ENCODE results near the gene NTM.
A peak's percentile ranks its signal among the peaks of the same experiment; 100 is the strongest.

NTM gene

GRCh38 chr11:131425285-131425684, 54.9 kb downstream of the NTM start:
- H3K27ac ChIP-seq (replicated peaks) = no peak overlapping the region
- H3K27me3 ChIP-seq (ENCODE audit: insufficient read depth, poor library complexity, severe bottlenecking) = no peaks in the 10 kb centered on the region
- no peak for TF ChIP-seq POLR2AphosphoS5 (IDR thresholded peaks at IDR 0.05; ENCODE audit: low read depth)
- TF ChIP-seq, protein P1, sequence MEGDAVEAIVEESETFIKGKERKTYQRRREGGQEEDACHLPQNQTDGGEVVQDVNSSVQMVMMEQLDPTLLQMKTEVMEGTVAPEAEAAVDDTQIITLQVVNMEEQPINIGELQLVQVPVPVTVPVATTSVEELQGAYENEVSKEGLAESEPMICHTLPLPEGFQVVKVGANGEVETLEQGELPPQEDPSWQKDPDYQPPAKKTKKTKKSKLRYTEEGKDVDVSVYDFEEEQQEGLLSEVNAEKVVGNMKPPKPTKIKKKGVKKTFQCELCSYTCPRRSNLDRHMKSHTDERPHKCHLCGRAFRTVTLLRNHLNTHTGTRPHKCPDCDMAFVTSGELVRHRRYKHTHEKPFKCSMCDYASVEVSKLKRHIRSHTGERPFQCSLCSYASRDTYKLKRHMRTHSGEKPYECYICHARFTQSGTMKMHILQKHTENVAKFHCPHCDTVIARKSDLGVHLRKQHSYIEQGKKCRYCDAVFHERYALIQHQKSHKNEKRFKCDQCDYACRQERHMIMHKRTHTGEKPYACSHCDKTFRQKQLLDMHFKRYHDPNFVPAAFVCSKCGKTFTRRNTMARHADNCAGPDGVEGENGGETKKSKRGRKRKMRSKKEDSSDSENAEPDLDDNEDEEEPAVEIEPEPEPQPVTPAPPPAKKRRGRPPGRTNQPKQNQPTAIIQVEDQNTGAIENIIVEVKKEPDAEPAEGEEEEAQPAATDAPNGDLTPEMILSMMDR (IDR thresholded peaks at IDR 0.05; ENCODE audit: insufficient read depth, low read length) = no peak
- DNase-seq (ENCODE audit: low read depth in 1 of 2, low spot score in 1 of 2) = no peak
- no peak overlapping the region for H3K4me3 ChIP-seq (replicated peaks; ENCODE audit: insufficient read depth, low read length)

GRCh38 chr11:131428853-131429252, 58.4 kb downstream of the NTM start:
- Histone ChIP-seq H3K4me3 (replicated peaks; ENCODE audit: insufficient read depth, low read length) (no peak overlapping the region), H3K27ac (replicated peaks) (no peak overlapping the region), H3K27me3 (ENCODE audit: insufficient read depth, poor library complexity, severe bottlenecking) (no peaks in the 10 kb centered on the region)
- TF ChIP-seq, protein P1 (IDR thresholded peaks at IDR 0.05; ENCODE audit: insufficient read depth, low read length) = no peak
- TF ChIP-seq, protein P2, sequence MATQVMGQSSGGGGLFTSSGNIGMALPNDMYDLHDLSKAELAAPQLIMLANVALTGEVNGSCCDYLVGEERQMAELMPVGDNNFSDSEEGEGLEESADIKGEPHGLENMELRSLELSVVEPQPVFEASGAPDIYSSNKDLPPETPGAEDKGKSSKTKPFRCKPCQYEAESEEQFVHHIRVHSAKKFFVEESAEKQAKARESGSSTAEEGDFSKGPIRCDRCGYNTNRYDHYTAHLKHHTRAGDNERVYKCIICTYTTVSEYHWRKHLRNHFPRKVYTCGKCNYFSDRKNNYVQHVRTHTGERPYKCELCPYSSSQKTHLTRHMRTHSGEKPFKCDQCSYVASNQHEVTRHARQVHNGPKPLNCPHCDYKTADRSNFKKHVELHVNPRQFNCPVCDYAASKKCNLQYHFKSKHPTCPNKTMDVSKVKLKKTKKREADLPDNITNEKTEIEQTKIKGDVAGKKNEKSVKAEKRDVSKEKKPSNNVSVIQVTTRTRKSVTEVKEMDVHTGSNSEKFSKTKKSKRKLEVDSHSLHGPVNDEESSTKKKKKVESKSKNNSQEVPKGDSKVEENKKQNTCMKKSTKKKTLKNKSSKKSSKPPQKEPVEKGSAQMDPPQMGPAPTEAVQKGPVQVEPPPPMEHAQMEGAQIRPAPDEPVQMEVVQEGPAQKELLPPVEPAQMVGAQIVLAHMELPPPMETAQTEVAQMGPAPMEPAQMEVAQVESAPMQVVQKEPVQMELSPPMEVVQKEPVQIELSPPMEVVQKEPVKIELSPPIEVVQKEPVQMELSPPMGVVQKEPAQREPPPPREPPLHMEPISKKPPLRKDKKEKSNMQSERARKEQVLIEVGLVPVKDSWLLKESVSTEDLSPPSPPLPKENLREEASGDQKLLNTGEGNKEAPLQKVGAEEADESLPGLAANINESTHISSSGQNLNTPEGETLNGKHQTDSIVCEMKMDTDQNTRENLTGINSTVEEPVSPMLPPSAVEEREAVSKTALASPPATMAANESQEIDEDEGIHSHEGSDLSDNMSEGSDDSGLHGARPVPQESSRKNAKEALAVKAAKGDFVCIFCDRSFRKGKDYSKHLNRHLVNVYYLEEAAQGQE (IDR thresholded peaks at IDR 0.05; ENCODE audit: insufficient replicate concordance, low read depth) = no peak
- TF ChIP-seq GABPA (IDR thresholded peaks at IDR 0.05; ENCODE audit: low read depth) (no peak), POLR2AphosphoS5 (IDR thresholded peaks at IDR 0.05; ENCODE audit: low read depth) (no peak)
- DNase-seq (ENCODE audit: low read depth in 1 of 2, low spot score in 1 of 2) = no peak

DNA sequence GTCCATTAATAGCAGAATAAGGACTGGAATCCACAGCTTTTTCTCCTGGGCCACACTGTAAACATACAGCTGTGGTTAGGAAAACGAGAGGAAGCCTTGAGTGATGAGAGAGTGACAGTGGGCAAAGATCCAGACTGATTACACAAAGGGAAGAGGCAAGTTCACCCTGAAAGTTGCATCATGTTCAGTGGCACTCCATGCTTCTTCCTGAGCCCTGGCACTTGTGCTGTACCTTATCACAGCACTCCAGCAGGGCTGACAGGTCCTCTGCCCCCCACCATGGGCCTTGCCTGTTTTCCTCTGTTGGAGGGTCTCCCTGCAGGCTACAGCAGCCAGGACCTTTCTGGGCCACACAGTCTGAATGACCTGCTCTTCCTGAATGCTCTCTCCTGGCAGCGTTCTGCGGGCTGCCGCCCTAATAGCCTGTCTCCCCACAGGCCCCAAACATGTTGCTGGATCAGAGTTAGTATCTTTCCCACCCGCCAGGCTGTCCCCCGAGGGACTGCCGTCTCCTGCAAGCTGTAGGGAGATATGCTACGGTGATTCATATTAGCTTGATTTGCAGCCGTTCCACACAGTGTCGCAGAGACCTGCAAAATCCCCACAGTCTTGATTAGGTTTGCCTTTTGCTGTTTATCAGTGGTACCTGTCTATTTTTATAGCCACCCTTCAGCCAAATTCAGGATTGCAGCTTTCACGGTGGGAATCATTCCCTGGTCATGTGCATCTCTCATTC, 60.2 kb downstream of the NTM start:
- no peak overlapping the region for H3K4me3 ChIP-seq (replicated peaks; ENCODE audit: insufficient read depth, low read length)
- H3K27ac ChIP-seq (replicated peaks) = no peak overlapping the region

More for the DNA sequence above, 60.2 kb downstream of the NTM start:
- TF ChIP-seq, protein P2 (IDR thresholded peaks at IDR 0.05; ENCODE audit: insufficient replicate concordance, low read depth) = no peak
- TF ChIP-seq SPI1 (IDR thresholded peaks at IDR 0.05; ENCODE audit: borderline replicate concordance, low read depth) (no peak), GABPA (IDR thresholded peaks at IDR 0.05; ENCODE audit: low read depth) (no peak), POLR2AphosphoS5 (IDR thresholded peaks at IDR 0.05; ENCODE audit: low read depth) (no peak)
- TF ChIP-seq, protein P1 (IDR thresholded peaks at IDR 0.05; ENCODE audit: insufficient read depth, low read length) = no peak
- peak in 1 of 2 experiments; percentile 13 for DNase-seq (ENCODE audit: low read depth in 1 of 2, low spot score in 1 of 2)
- no peaks in the 10 kb centered on the region for H3K27me3 ChIP-seq (ENCODE audit: insufficient read depth, poor library complexity, severe bottlenecking)
